IMR-90 (cell line): ENCODE data around the gene CASTOR1. TPM values are rescaled to one million over a fixed set of nuclear protein-coding genes. Genes with fewer than 3 reads are reported as not detected.

Experiments used
- ATAC-seq: fragments of 200-7000 bp; cut with Tn5 transposase; 2 replicates; pipeline ENCODE4 v1.9.1; 2020; ENCODE audit warnings: low read depth, mild to moderate bottlenecking, moderate library complexity
- BruUV-seq: library from RNA; stranded (reverse); fragments of 400-500 nt; replicated peaks from 2 replicates; lab custom pipeline; 2021; lab: Mats Ljungman, UMichigan
- CTCF ChIA-PET: fragments of 300-600 bp; formaldehyde crosslinking; extraction: SDS; loops from one replicate; lab custom pipeline; 2021; ENCODE audit warnings: antibody characterized with exemption; lab: Yijun Ruan, JAX
- POLR2A ChIA-PET: fragments of 300-600 bp; sonication (Branson Sonifier 250); formaldehyde crosslinking; loops from one replicate; lab custom pipeline; 2022; ENCODE audit warnings: antibody characterized with exemption; ENCODE audit not compliant: unreplicated experiment; lab: Charles Lee
- DNase-seq: peaks from one replicate; pipeline ENCODE4 v3.0.0; 2013
- H2AFZ ChIP-seq: replicated peaks from 2 replicates; pipeline ENCODE3; 2013; ENCODE audit warnings: low read length, mild to moderate bottlenecking; ENCODE audit not compliant: poor library complexity
- H2AK5ac ChIP-seq: 2 replicates; pipeline ENCODE4 v1.6.1; 2013; ENCODE audit warnings: low read depth, low read length, inconsistent platforms
- H2AK9ac ChIP-seq: replicated peaks from 2 replicates; pipeline ENCODE3; 2013; ENCODE audit warnings: mild to moderate bottlenecking, low read depth, low read length, moderate library complexity; ENCODE audit not compliant: poor library complexity
- H2BK120ac ChIP-seq: 2 replicates; pipeline ENCODE4 v1.6.1; 2013; ENCODE audit warnings: low read depth, low read length, inconsistent platforms
- H2BK15ac ChIP-seq: 3 replicates; pipeline ENCODE4 v1.6.1; 2013; ENCODE audit warnings: low read depth, low read length, inconsistent platforms
- H2BK20ac ChIP-seq: 2 replicates; pipeline ENCODE4 v1.6.1; 2013; ENCODE audit warnings: low read depth, mild to moderate bottlenecking, inconsistent platforms, low read length, moderate library complexity
- H2BK5ac ChIP-seq: 2 replicates; pipeline ENCODE4 v1.6.1; 2013; ENCODE audit warnings: mild to moderate bottlenecking, low read depth, low read length, inconsistent platforms; ENCODE audit not compliant: poor library complexity, severe bottlenecking
- H3K14ac ChIP-seq: replicated peaks from 2 replicates; pipeline ENCODE4 v1.6.1; 2013; ENCODE audit warnings: low read depth, low read length, inconsistent platforms
- H3K18ac ChIP-seq: 2 replicates; pipeline ENCODE4 v1.6.1; 2013; ENCODE audit warnings: low read depth, low read length, control low read depth
- H3K23ac ChIP-seq: 2 replicates; pipeline ENCODE4 v1.6.1; 2013; ENCODE audit warnings: low read depth, low read length, inconsistent platforms
- H3K27ac ChIP-seq: 2 replicates; pipeline ENCODE4 v1.5.1; 2013; ENCODE audit warnings: mild to moderate bottlenecking, control low read depth, low read length; ENCODE audit not compliant: insufficient read depth
- H3K27me3 ChIP-seq: 2 replicates; pipeline ENCODE4 v1.6.1; 2013; ENCODE audit warnings: low read length; ENCODE audit not compliant: control insufficient read depth, insufficient read depth
- H3K36me3 ChIP-seq: 2 replicates; pipeline ENCODE4 v1.6.1; 2013; ENCODE audit warnings: low read length, mixed read lengths; ENCODE audit not compliant: control insufficient read depth, insufficient read depth
- H3K4ac ChIP-seq: 2 replicates; pipeline ENCODE4 v1.6.1; 2013; ENCODE audit warnings: low read depth, low read length, inconsistent platforms
- H3K4me1 ChIP-seq: 2 replicates; pipeline ENCODE4 v1.6.1; 2013; ENCODE audit warnings: low read length, mixed read lengths; ENCODE audit not compliant: control insufficient read depth, insufficient read depth
- H3K4me2 ChIP-seq: 2 replicates; pipeline ENCODE4 v1.6.1; 2013; ENCODE audit warnings: low read depth, mild to moderate bottlenecking, control low read depth, low read length, moderate library complexity
- H3K4me3 ChIP-seq: 2 replicates; pipeline ENCODE4 v1.5.1; 2013; ENCODE audit warnings: low read depth, mild to moderate bottlenecking, control low read depth, low read length, moderate library complexity; ENCODE audit not compliant: insufficient read depth
- H3K56ac ChIP-seq: 2 replicates; pipeline ENCODE4 v1.6.1; 2013; ENCODE audit warnings: low read length, inconsistent platforms; ENCODE audit not compliant: insufficient read depth; ENCODE audit errors: extremely low read depth
- H3K79me1 ChIP-seq, 2 experiments: 2 replicates each; pipeline ENCODE4 v1.6.1; 2013; ENCODE audit warnings: low read length in 2 of 2, inconsistent platforms in 1 of 2, low read depth in 1 of 2
- H3K9ac ChIP-seq: 2 replicates; pipeline ENCODE4 v1.6.1; 2013; ENCODE audit warnings: low read depth, low read length, control low read depth
- H3K9me1 ChIP-seq: 2 replicates; pipeline ENCODE4 v1.6.1; 2013; ENCODE audit warnings: low read length, inconsistent platforms; ENCODE audit not compliant: insufficient read depth
- H3K9me3 ChIP-seq: 2 replicates; pipeline ENCODE4 v1.6.1; 2013; ENCODE audit warnings: low read length; ENCODE audit not compliant: control insufficient read depth, insufficient read depth
- H4K20me1 ChIP-seq: 2 replicates; pipeline ENCODE4 v1.6.1; 2013; ENCODE audit warnings: low read length, inconsistent platforms; ENCODE audit not compliant: insufficient read depth
- H4K5ac ChIP-seq: 2 replicates; pipeline ENCODE4 v1.6.1; 2013; ENCODE audit warnings: mild to moderate bottlenecking, low read depth, low read length, control low read depth
- H4K8ac ChIP-seq, 2 experiments: 2 replicates each; pipeline ENCODE4 v1.6.1; 2013; ENCODE audit warnings: low read depth in 2 of 2, low read length in 2 of 2, control low read depth in 1 of 2, inconsistent platforms in 1 of 2
- H4K91ac ChIP-seq: 2 replicates; pipeline ENCODE4 v1.6.1; 2013; ENCODE audit warnings: low read depth, low read length, inconsistent platforms; ENCODE audit not compliant: insufficient read depth
- BHLHE40 ChIP-seq: fragments of 150-350 bp; IDR thresholded peaks from 2 replicates; pipeline ENCODE4 v1.6.1; 2016; ENCODE audit warnings: mild to moderate bottlenecking, low read depth, low read length
- CEBPB ChIP-seq: IDR thresholded peaks from 2 replicates; pipeline ENCODE4 v1.6.1; 2012; ENCODE audit warnings: low read depth, low read length, improper control_type of control experiment
- CHD1 ChIP-seq: IDR thresholded peaks from 2 replicates; pipeline ENCODE4 v1.6.1; 2012; ENCODE audit warnings: low read depth, low read length, improper control_type of control experiment
- CTCF ChIP-seq: conservative IDR thresholded peaks from 2 replicates; pipeline ENCODE4 v1.5.1; 2012; ENCODE audit warnings: mild to moderate bottlenecking, low read depth, low read length, improper control_type of control experiment
- FOS ChIP-seq: fragments of 150-350 bp; IDR thresholded peaks from 2 replicates; pipeline ENCODE4 v1.6.1; 2016; ENCODE audit warnings: low read depth, low read length
- MAZ ChIP-seq: IDR thresholded peaks from 2 replicates; pipeline ENCODE4 v1.6.1; 2012; ENCODE audit warnings: low read depth, mild to moderate bottlenecking, low read length, improper control_type of control experiment, moderate library complexity, borderline replicate concordance
- MXI1 ChIP-seq: IDR thresholded peaks from 2 replicates; pipeline ENCODE4 v1.6.1; 2012; ENCODE audit warnings: low read depth, mild to moderate bottlenecking, low read length, moderate library complexity, borderline replicate concordance
- NFE2L2 ChIP-seq: fragments of 150-350 bp; IDR thresholded peaks from 2 replicates; pipeline ENCODE4 v1.6.1; 2016; ENCODE audit warnings: low read depth, mild to moderate bottlenecking, low read length
- RAD21 ChIP-seq: IDR thresholded peaks from 2 replicates; pipeline ENCODE4 v1.6.1; 2012; ENCODE audit warnings: low read length, improper control_type of control experiment
- RCOR1 ChIP-seq: IDR thresholded peaks from 2 replicates; pipeline ENCODE4 v1.6.1; 2012; ENCODE audit warnings: mild to moderate bottlenecking, low read length, improper control_type of control experiment; ENCODE audit not compliant: insufficient replicate concordance
- USF2 ChIP-seq: fragments of 150-350 bp; IDR thresholded peaks from 2 replicates; pipeline ENCODE4 v1.6.1; 2017; ENCODE audit warnings: mild to moderate bottlenecking, antibody characterized with exemption, low read length, low read depth
- WGBS, 2 experiments: methylation state at CpG; one replicate each; pipeline versions ENCODE4 v1.1.5 to v1.1.7; 2013; ENCODE audit warnings: missing lambda C conversion rate in 2 of 2; ENCODE audit not compliant: insufficient read length in 1 of 2; ENCODE audit errors: extremely low coverage in 2 of 2; 5-methylcytosine and 5-hydroxymethylcytosine counted together
- dilution Hi-C: fragments of 300-500 bp; cut with HindIII; formaldehyde crosslinking; loops from one replicate; pipeline ENCODE4 v1.14.3; 2018; ENCODE audit warnings: low sequenced_read_pairs; ENCODE audit not compliant: unreplicated experiment
- in situ Hi-C: fragments of 300-500 bp; cut with MboI; formaldehyde crosslinking; loops from 3 replicates; pipeline ENCODE4 v1.14.3; 2019; ENCODE audit warnings: low sequenced_read_pairs, inconsistent platforms, mixed read lengths
- intact Hi-C: fragments of 100-400 bp; cut with micrococcal nuclease; formaldehyde crosslinking; loops from 2 replicates; pipeline ENCODE4 v1.10.0; 2022
- polyA plus RNA-seq, 3 experiments: library from polyadenylated mRNA; depleted of rRNA; stranded (reverse); fragments of >200 nt; gene quantifications; 2 replicates each; pipeline ENCODE4 v1.2.3, GENCODE V29; 2012; ENCODE audit warnings: low replicate concordance in 1 of 3
- total RNA-seq: library from RNA; depleted of rRNA; stranded (reverse); fragments of >200 nt; gene quantifications from 2 replicates; pipeline ENCODE4 v1.2.3, GENCODE V29; 2012

The CASTOR1 gene
- total and polyA plus RNA-seq, 2 of the 4 experiments (the other 2 are of a cell fraction): 10.6 to 23.5 TPM

GRCh38 chr22:30293026-30293425 lies 3.7 kb upstream of the CASTOR1 start:
- POLR2A ChIA-PET: no interaction called here
- TF ChIP-seq CHD1 (no peak), USF2 (no peak), CEBPB (no peak), CTCF (no peak), MXI1 (no peak), FOS (no peak), NFE2L2 (no peak), MAZ (no peak), BHLHE40 (no peak), RCOR1 (no peak), RAD21 (no peak)
- DNase-seq: no peak
- H4K8ac ChIP-seq: no peak overlapping the region
- no peak overlapping the region for H3K23ac ChIP-seq
- H4K20me1 ChIP-seq: peaks cover 31% of the 10 kb centered on the region
- H3K36me3 ChIP-seq: peaks cover 61% of the 10 kb centered on the region
- in situ Hi-C loops (no loop called here), dilution Hi-C loops (no loop called here), intact Hi-C loops (no loop called here)
- H3K4me1 ChIP-seq: peaks cover 20% of the 10 kb centered on the region; the same call in 1 of the 2 replicates
- H3K56ac ChIP-seq: no peak overlapping the region
- H3K9me1 ChIP-seq: peaks cover 6% of the 10 kb centered on the region
- H3K27ac ChIP-seq: no peak overlapping the region
- H4K91ac ChIP-seq: no peak overlapping the region
- no peak overlapping the region for H3K9ac ChIP-seq
- no peak for ATAC-seq
- no peak overlapping the region for H2BK5ac ChIP-seq
- 89% methylated on average over 3 of the region's 7 CpGs; no CpG with 5 or more reads in 1 of the 2 experiments for WGBS, 2 experiments
- no peak overlapping the region for H4K5ac ChIP-seq
- BruUV-seq: no TSS peak
- no peak overlapping the region for H3K4me2 ChIP-seq
- no peak overlapping the region for H2BK15ac ChIP-seq
- peaks cover 4 to 9% of the 10 kb centered on the region in 2 experiments for H3K79me1 ChIP-seq
- H2AFZ ChIP-seq: no peak overlapping the region
- no peak overlapping the region for H2AK9ac ChIP-seq
- CTCF ChIA-PET: no interaction called here
- H3K18ac ChIP-seq: no peak overlapping the region
- H3K9me3 ChIP-seq: no peaks in the 10 kb centered on the region
- H3K4me3 ChIP-seq: no peak overlapping the region
- H2AK5ac ChIP-seq: no peak overlapping the region
- no peak overlapping the region for H2BK120ac ChIP-seq
- H3K4ac ChIP-seq: no peak overlapping the region
- H3K14ac ChIP-seq: no peak overlapping the region
- no peaks in the 10 kb centered on the region for H3K27me3 ChIP-seq
- H2BK20ac ChIP-seq: no peak overlapping the region
